Aorta (tissue), 5 donors: ENCODE data around the gene HOXA1. TPM values are rescaled to one million over a fixed set of nuclear protein-coding genes. Genes with fewer than 3 reads are reported as not detected.

ENCODE experiments used
- ATAC-seq: fragments of 200-7000 bp; cut with Tn5 transposase; one replicate; pipeline ENCODE4 v1.9.1; 2022; ENCODE audit warnings: moderate library complexity; ENCODE audit not compliant: low FRiP score
- DNase-seq, 2 donors: peaks; one replicate each; pipeline ENCODE4 v3.0.0-alpha.2; 2020
- H3K27ac ChIP-seq, 2 donors: one replicate each; pipeline ENCODE4 v1.5.1; 2013; ENCODE audit warnings: low read length in 2 of 2, mild to moderate bottlenecking in 2 of 2, moderate library complexity in 2 of 2, control low read depth in 1 of 2, inconsistent platforms in 1 of 2, low read depth in 1 of 2
- H3K27me3 ChIP-seq, 2 donors: one replicate each; pipeline ENCODE4 v1.6.1; 2013; ENCODE audit warnings: control low read depth in 1 of 2, low read length in 1 of 2, mild to moderate bottlenecking in 1 of 2, moderate library complexity in 1 of 2; ENCODE audit not compliant: insufficient read depth in 2 of 2, control insufficient read depth in 1 of 2
- H3K36me3 ChIP-seq, 2 donors: one replicate each; pipeline ENCODE4 v1.6.1; 2013; ENCODE audit warnings: control low read depth in 1 of 2, low read length in 1 of 2, mild to moderate bottlenecking in 1 of 2; ENCODE audit not compliant: insufficient read depth in 2 of 2, control insufficient read depth in 1 of 2
- H3K4me1 ChIP-seq, 2 donors: one replicate each; pipeline ENCODE4 v1.6.1; 2013; ENCODE audit warnings: low read length in 2 of 2, control low read depth in 1 of 2, mild to moderate bottlenecking in 1 of 2, moderate library complexity in 1 of 2; ENCODE audit not compliant: insufficient read depth in 2 of 2, control insufficient read depth in 1 of 2
- H3K4me3 ChIP-seq, 2 donors: one replicate each; pipeline ENCODE4 v1.5.1; 2013; ENCODE audit warnings: low read length in 2 of 2, control low read depth in 1 of 2, mild to moderate bottlenecking in 1 of 2
- H3K9me3 ChIP-seq: one replicate; pipeline ENCODE4 v1.6.1; 2013; ENCODE audit warnings: mild to moderate bottlenecking, low read length; ENCODE audit not compliant: control insufficient read depth
- WGBS, 2 donors: extraction: QIAGEN DNeasy Blood & Tissue Kit; methylation state at CpG; one replicate each; pipeline ENCODE4 v1.1.7; 2013; 5-methylcytosine and 5-hydroxymethylcytosine counted together
- intact Hi-C, 2 donors: fragments of 100-400 bp; cut with DNase I; formaldehyde crosslinking; loops; one replicate each; pipeline versions ENCODE4 v1.14.2 to v1.15.0; 2022
- polyA plus RNA-seq, 2 donors: library from polyadenylated mRNA; stranded (reverse); fragments of 200-250 nt; gene quantifications; one replicate each; pipeline ENCODE4 v1.2.3, GENCODE V29; 2013
- total RNA-seq, 2 donors: library from RNA; stranded (reverse); fragmentation: NEBNext Ultra II Directional; extraction: Animal tissue kit (Norgen Biotek cat#: 25700); gene quantifications; one replicate each; pipeline ENCODE4 v1.2.1, GENCODE V29; 2021
- donor health status: healthy with polysubstance abuse.
- donor health status: Bipolar disorder and iron deficiency.
- donor health status: DM: no; HTN: no; CAD: no.
- donor health status: DM: no; HTN: no; CAD: no.
- donor health status: DM: yes; HTN: yes; CAD: no.

The HOXA1 gene
- total and polyA plus RNA-seq, 4 donors: 0.59 to 1.6 (median 1.1) TPM

- Histone ChIP-seq H3K9me3 (no peaks in the 10 kb centered on the region), H3K4me3 (no peak overlapping the region), H3K36me3 (no peaks in the 10 kb centered on the region), H3K27ac (no peak overlapping the region), H3K27me3 (no peaks in the 10 kb centered on the region), H3K4me1 (no peaks in the 10 kb centered on the region)
- no peak for ATAC-seq
- intact Hi-C loops: no loop called here
- WGBS, 2 donors: 79 to 84% methylated on average over 6 of the region's 6 CpGs
- DNase-seq: no peak
Observed at GRCh38 chr7:27093184-27093895, 2.5 kb downstream of the HOXA1 start.

- intact Hi-C loops: no loop called here
Observed at GRCh38 chr7:27092819-27093110, 3.0 kb downstream of the HOXA1 start.

GRCh38 chr7:27091941-27092818, 3.6 kb downstream of the HOXA1 start:
- intact Hi-C loops: no loop called here
- Histone ChIP-seq H3K4me1 (no peaks in the 10 kb centered on the region), H3K9me3 (peaks cover 3% of the 10 kb centered on the region), H3K27ac (no peak overlapping the region), H3K27me3 (no peaks in the 10 kb centered on the region), H3K4me3 (no peak overlapping the region), H3K36me3 (no peaks in the 10 kb centered on the region)
- WGBS, 2 donors: 90 to 93% methylated on average over 9 of the region's 9 CpGs
- ATAC-seq: no peak
- DNase-seq: no peak

More at GRCh38 chr7:27092819-27093110, 3.0 kb downstream of the HOXA1 start:
- ATAC-seq: no peak
- Histone ChIP-seq H3K36me3 (no peaks in the 10 kb centered on the region), H3K27me3 (no peaks in the 10 kb centered on the region), H3K4me3 (no peak overlapping the region), H3K4me1 (no peaks in the 10 kb centered on the region), H3K27ac (no peak overlapping the region), H3K9me3 (peaks cover 3% of the 10 kb centered on the region)
- WGBS, 2 donors: 81 to 85% methylated on average over 1 of the region's 1 CpG
- DNase-seq: no peak

- WGBS, 2 donors: 84% methylated on average over 3 of the region's 3 CpGs
- DNase-seq: no peak
- H3K27ac ChIP-seq: no peak overlapping the region
- no peaks in the 10 kb centered on the region for H3K4me1 ChIP-seq
- H3K9me3 ChIP-seq: peaks cover 3% of the 10 kb centered on the region
- ATAC-seq: no peak
- H3K36me3 ChIP-seq: no peaks in the 10 kb centered on the region
- no peak overlapping the region for H3K4me3 ChIP-seq
- intact Hi-C loops: no loop called here
- H3K27me3 ChIP-seq: no peaks in the 10 kb centered on the region
Observed at GRCh38 chr7:27091105-27091504, 4.7 kb downstream of the HOXA1 start.

- H3K27me3 ChIP-seq: peaks cover 0 to 2% of the 10 kb centered on the region in 2 donors
- H3K9me3 ChIP-seq: peaks cover 3% of the 10 kb centered on the region
- no peak overlapping the region for H3K4me3 ChIP-seq
- no peaks in the 10 kb centered on the region for H3K36me3 ChIP-seq
- no peaks in the 10 kb centered on the region for H3K4me1 ChIP-seq
- WGBS, 2 donors: 25 to 29% methylated on average over 68 of the region's 68 CpGs
- ATAC-seq: no peak
- no peak for DNase-seq
- intact Hi-C loops: no loop called here
- H3K27ac ChIP-seq: no peak overlapping the region
Observed at GRCh38 chr7:27088002-27088922, 7.5 kb downstream of the HOXA1 start.

GRCh38 chr7:27083646-27084045, 12.2 kb downstream of the HOXA1 start:
- intact Hi-C loops: no loop called here
- Histone ChIP-seq H3K4me1 (no peaks in the 10 kb centered on the region), H3K36me3 (no peaks in the 10 kb centered on the region), H3K9me3 (peaks cover 3% of the 10 kb centered on the region), H3K27ac (no peak overlapping the region), H3K27me3 (peaks cover 0 to 2% of the 10 kb centered on the region in 2 donors), H3K4me3 (no peak overlapping the region)
- DNase-seq: no peak
- 92 to 97% methylated on average over 2 of the region's 2 CpGs for WGBS, 2 donors
- no peak for ATAC-seq

- H3K27ac ChIP-seq: no peak overlapping the region
Observed at GRCh38 chr7:27082171-27082570, 13.6 kb downstream of the HOXA1 start.

GRCh38 chr7:27080844-27081436, 14.9 kb downstream of the HOXA1 start:
- H3K4me3 ChIP-seq: no peak overlapping the region
- ATAC-seq: no peak
- H3K27ac ChIP-seq: no peak overlapping the region
- no peak for DNase-seq
- intact Hi-C loops: no loop called here
- H3K9me3 ChIP-seq: no peaks in the 10 kb centered on the region
- 75 to 80% methylated on average over 4 of the region's 4 CpGs for WGBS, 2 donors
- H3K27me3 ChIP-seq: peaks cover 0 to 2% of the 10 kb centered on the region in 2 donors
- no peaks in the 10 kb centered on the region for H3K36me3 ChIP-seq
- H3K4me1 ChIP-seq: no peaks in the 10 kb centered on the region

More at GRCh38 chr7:27082171-27082570, 13.6 kb downstream of the HOXA1 start:
- H3K4me3 ChIP-seq: no peak overlapping the region
- WGBS, 2 donors: 88 to 94% methylated on average over 1 of the region's 1 CpG
- no peaks in the 10 kb centered on the region for H3K4me1 ChIP-seq
- H3K36me3 ChIP-seq: no peaks in the 10 kb centered on the region
- ATAC-seq: no peak
- intact Hi-C loops: no loop called here
- no peak for DNase-seq
- H3K9me3 ChIP-seq: no peaks in the 10 kb centered on the region
- peaks cover 0 to 2% of the 10 kb centered on the region in 2 donors for H3K27me3 ChIP-seq
